Activated T-cell treated with anti-CD3 and anti-CD28 coated beads, Interleukin-2, amount 50 U/mL, for 4 hours (primary cell): ENCODE results near the gene HIF1AN. TPM values are rescaled to one million over a fixed set of nuclear protein-coding genes. Genes with fewer than 3 reads are reported as not detected.

Experiments
- ATAC-seq, 2 donors: fragments of 200-7000 bp; cut with Tn5 transposase; one replicate each; pipeline ENCODE4 v1.10.0; 2021
- DNase-seq: peaks from one replicate; pipeline ENCODE4 v3.0.0-alpha.2; 2020
- H3K27me3 Mint-ChIP-seq: one replicate; pipeline ENCODE4 v1.8.0; 2021; ENCODE audit warnings: low read depth, mixed read lengths
- H3K36me3 Mint-ChIP-seq: one replicate; pipeline ENCODE4 v1.8.0; 2022; ENCODE audit warnings: mixed read lengths; ENCODE audit not compliant: insufficient read depth
- H3K4me1 Mint-ChIP-seq: one replicate; pipeline ENCODE4 v1.8.0; 2021; ENCODE audit warnings: low read depth, mixed read lengths
- H3K4me3 Mint-ChIP-seq: one replicate; pipeline ENCODE4 v1.8.0; 2021; ENCODE audit warnings: mild to moderate bottlenecking, moderate library complexity, mixed read lengths
- H3K9me3 Mint-ChIP-seq: one replicate; pipeline ENCODE4 v1.8.0; 2021; ENCODE audit warnings: mixed read lengths
- total RNA-seq, 3 donors: library from RNA; stranded (reverse); gene quantifications; one replicate each; pipeline ENCODE4 v1.2.1, GENCODE V29; 2021

The HIF1AN gene
- total RNA-seq, result 10 to 100 TPM; 42.8 to 52.6 (median 48.7) TPM

- H3K4me1 Mint-ChIP-seq, result peaks cover 7% of the 10 kb centered on the region
- DNase-seq (peak; percentile 81), ATAC-seq (peak; percentile 99)
- H3K9me3 Mint-ChIP-seq, result no peaks in the 10 kb centered on the region
- H3K36me3 Mint-ChIP-seq, result peaks cover 23% of the 10 kb centered on the region
- H3K4me3 Mint-ChIP-seq, result no peak within 1 kb of the TSS
- H3K27me3 Mint-ChIP-seq, result no peaks in the 10 kb centered on the region
Observed at GRCh38 chr10:100535715-100536353, at the start of gene HIF1AN. TSS of gene HIF1AN (plus strand) at chr10:100535943. CDS start at chr10:100535959, 16 bp downstream.

GRCh38 chr10:100487529-100487928, 48.2 kb upstream of the HIF1AN start:
- H3K4me3 Mint-ChIP-seq, result no peak overlapping the region
- H3K36me3 Mint-ChIP-seq, result peaks cover 16% of the 10 kb centered on the region
- ATAC-seq (no peak), DNase-seq (no peak)
- no peaks in the 10 kb centered on the region for H3K9me3 Mint-ChIP-seq
- no peaks in the 10 kb centered on the region for H3K27me3 Mint-ChIP-seq
- peaks cover 9% of the 10 kb centered on the region for H3K4me1 Mint-ChIP-seq

GRCh38 chr10:100489396-100489795, 46.3 kb upstream of the HIF1AN start:
- Mint-ChIP-seq H3K4me1 (no peaks in the 10 kb centered on the region), H3K4me3 (no peak overlapping the region), H3K27me3 (no peaks in the 10 kb centered on the region), H3K9me3 (no peaks in the 10 kb centered on the region), H3K36me3 (peaks cover 24% of the 10 kb centered on the region)
- DNase-seq (no peak), ATAC-seq (no peak)

- DNase-seq, result no peak
- no peaks in the 10 kb centered on the region for H3K27me3 Mint-ChIP-seq
Observed at GRCh38 chr10:100490531-100490930, 45.2 kb upstream of the HIF1AN start.

GRCh38 chr10:100496567-100496966, 39.2 kb upstream of the HIF1AN start:
- Mint-ChIP-seq H3K36me3 (peaks cover 46% of the 10 kb centered on the region), H3K9me3 (no peaks in the 10 kb centered on the region), H3K27me3 (no peaks in the 10 kb centered on the region), H3K4me1 (no peaks in the 10 kb centered on the region), H3K4me3 (no peak overlapping the region)
- no peak for DNase-seq
- ATAC-seq, result no peak

More at GRCh38 chr10:100490531-100490930, 45.2 kb upstream of the HIF1AN start:
- Mint-ChIP-seq H3K36me3 (peaks cover 25% of the 10 kb centered on the region), H3K9me3 (no peaks in the 10 kb centered on the region), H3K4me3 (no peak overlapping the region), H3K4me1 (no peaks in the 10 kb centered on the region)
- ATAC-seq, result no peak

GRCh38 chr10:100498059-100498458, 37.7 kb upstream of the HIF1AN start:
- ATAC-seq (no peak), DNase-seq (no peak)
- Mint-ChIP-seq H3K36me3 (peaks cover 47% of the 10 kb centered on the region), H3K4me3 (no peak overlapping the region), H3K4me1 (no peaks in the 10 kb centered on the region), H3K9me3 (no peaks in the 10 kb centered on the region), H3K27me3 (no peaks in the 10 kb centered on the region)

- H3K27me3 Mint-ChIP-seq, result no peaks in the 10 kb centered on the region
- DNase-seq, result no peak
- peaks cover 6% of the 10 kb centered on the region for H3K4me1 Mint-ChIP-seq
- peaks cover 52% of the 10 kb centered on the region for H3K36me3 Mint-ChIP-seq
- H3K9me3 Mint-ChIP-seq, result no peaks in the 10 kb centered on the region
- ATAC-seq, result no peak
- no peak overlapping the region for H3K4me3 Mint-ChIP-seq
Observed at GRCh38 chr10:100501423-100501822, 34.3 kb upstream of the HIF1AN start.

- no peak for ATAC-seq
- Mint-ChIP-seq H3K4me3 (no peak overlapping the region), H3K27me3 (no peaks in the 10 kb centered on the region), H3K9me3 (no peaks in the 10 kb centered on the region), H3K4me1 (peaks cover 20% of the 10 kb centered on the region), H3K36me3 (peaks cover 52% of the 10 kb centered on the region)
- DNase-seq, result no peak
Observed at GRCh38 chr10:100502926-100503494, 32.7 kb upstream of the HIF1AN start.

- ATAC-seq (no peak), DNase-seq (no peak)
- Mint-ChIP-seq H3K9me3 (no peaks in the 10 kb centered on the region), H3K4me1 (peaks cover 30% of the 10 kb centered on the region), H3K36me3 (peaks cover 46% of the 10 kb centered on the region), H3K4me3 (no peak overlapping the region), H3K27me3 (no peaks in the 10 kb centered on the region)
Observed at GRCh38 chr10:100504096-100504495, 31.6 kb upstream of the HIF1AN start.

- Mint-ChIP-seq H3K4me1 (peaks cover 41% of the 10 kb centered on the region), H3K4me3 (no peak overlapping the region), H3K9me3 (no peaks in the 10 kb centered on the region), H3K36me3 (peaks cover 38% of the 10 kb centered on the region), H3K27me3 (no peaks in the 10 kb centered on the region)
- DNase-seq (no peak), ATAC-seq (no peak)
Observed at GRCh38 chr10:100505164-100505563, 30.6 kb upstream of the HIF1AN start.

- ATAC-seq (peak; percentile 61 to 66), DNase-seq (no peak)
- no peaks in the 10 kb centered on the region for H3K27me3 Mint-ChIP-seq
- H3K4me3 Mint-ChIP-seq, result peak overlapping the region; percentile 37
- H3K9me3 Mint-ChIP-seq, result no peaks in the 10 kb centered on the region
- peaks cover 29% of the 10 kb centered on the region for H3K36me3 Mint-ChIP-seq
- peaks cover 57% of the 10 kb centered on the region for H3K4me1 Mint-ChIP-seq
Observed at GRCh38 chr10:100506596-100507356, 29.0 kb upstream of the HIF1AN start.

GRCh38 chr10:100507357-100507732, 28.4 kb upstream of the HIF1AN start:
- Mint-ChIP-seq H3K9me3 (no peaks in the 10 kb centered on the region), H3K4me3 (no peak overlapping the region), H3K36me3 (peaks cover 27% of the 10 kb centered on the region), H3K27me3 (no peaks in the 10 kb centered on the region), H3K4me1 (peaks cover 63% of the 10 kb centered on the region)
- DNase-seq, result no peak
- ATAC-seq, result no peak

GRCh38 chr10:100508266-100508665, 27.5 kb upstream of the HIF1AN start:
- Mint-ChIP-seq H3K4me1 (peaks cover 66% of the 10 kb centered on the region), H3K27me3 (no peaks in the 10 kb centered on the region), H3K36me3 (peaks cover 29% of the 10 kb centered on the region), H3K4me3 (no peak overlapping the region), H3K9me3 (no peaks in the 10 kb centered on the region)
- ATAC-seq (no peak), DNase-seq (no peak)

- H3K9me3 Mint-ChIP-seq, result no peaks in the 10 kb centered on the region
- H3K4me3 Mint-ChIP-seq, result peak overlapping the region; percentile 22
- peak; percentile 24 for DNase-seq
- H3K4me1 Mint-ChIP-seq, result peaks cover 66% of the 10 kb centered on the region
- H3K27me3 Mint-ChIP-seq, result no peaks in the 10 kb centered on the region
- peak; percentile 57 to 61 for ATAC-seq
- peaks cover 28% of the 10 kb centered on the region for H3K36me3 Mint-ChIP-seq
Observed at GRCh38 chr10:100508691-100509150, 27.0 kb upstream of the HIF1AN start.
